WTC11 (cell line): Measurements from ENCODE around the gene SERPING1.

ENCODE experiments used
- ATF1 ChIP-seq: sonication (generic); formaldehyde crosslinking; IDR thresholded peaks from 2 replicates; pipeline ENCODE4 v1.8.1; 2023; ENCODE audit warnings: mild to moderate bottlenecking, moderate library complexity, missing genetic modification reagents
- MYBL2 ChIP-seq: sonication (generic); formaldehyde crosslinking; IDR thresholded peaks from 2 replicates; pipeline ENCODE4 v1.8.1; 2023; ENCODE audit warnings: mild to moderate bottlenecking, moderate library complexity, missing genetic modification reagents
- SP1 ChIP-seq: sonication (generic); formaldehyde crosslinking; conservative IDR thresholded peaks from 2 replicates; pipeline ENCODE4 v1.8.1; 2022; ENCODE audit warnings: missing genetic modification reagents
- TCF7 ChIP-seq: sonication (generic); formaldehyde crosslinking; IDR thresholded peaks from 2 replicates; pipeline ENCODE4 v1.8.0; 2022; ENCODE audit warnings: mild to moderate bottlenecking, low read depth, missing genetic modification reagents, moderate library complexity
- TEAD4 ChIP-seq: sonication (generic); formaldehyde crosslinking; IDR thresholded peaks from 2 replicates; pipeline ENCODE4 v1.8.0; 2022; ENCODE audit warnings: mild to moderate bottlenecking, missing genetic modification reagents
- ZBTB21 ChIP-seq: sonication (generic); formaldehyde crosslinking; IDR thresholded peaks from 2 replicates; pipeline ENCODE4 v1.8.1; 2023; ENCODE audit warnings: mild to moderate bottlenecking, missing genetic modification reagents, borderline replicate concordance
- ZNF121 ChIP-seq: sonication (generic); formaldehyde crosslinking; IDR thresholded peaks from 2 replicates; pipeline ENCODE4 v1.8.0; 2023; ENCODE audit warnings: missing genetic modification reagents
- TF ChIP-seq, protein P1 (sequence below): sonication (generic); formaldehyde crosslinking; IDR thresholded peaks from 2 replicates; pipeline ENCODE4 v1.8.1; 2022; ENCODE audit warnings: mild to moderate bottlenecking, moderate library complexity, missing genetic modification reagents
- TF ChIP-seq, protein P2 (sequence below): sonication (generic); formaldehyde crosslinking; IDR thresholded peaks from 2 replicates; pipeline ENCODE4 v1.8.1; 2022; ENCODE audit warnings: mild to moderate bottlenecking, missing genetic modification reagents, moderate library complexity, borderline replicate concordance
- TF ChIP-seq, protein P3 (sequence below): fragments of 200-600 bp; IDR thresholded peaks from 2 replicates; pipeline ENCODE4 v1.8.0; 2022; ENCODE audit warnings: antibody characterized with exemption
- TF ChIP-seq, protein P4 (sequence below): sonication (generic); formaldehyde crosslinking; IDR thresholded peaks from 2 replicates; pipeline ENCODE4 v1.8.1; 2022; ENCODE audit warnings: low read depth, missing genetic modification reagents, borderline replicate concordance
- TF ChIP-seq, protein P5 (sequence below): sonication (generic); formaldehyde crosslinking; conservative IDR thresholded peaks from 2 replicates; pipeline ENCODE4 v1.8.1; 2022; ENCODE audit warnings: mild to moderate bottlenecking, missing genetic modification reagents
- TF ChIP-seq, protein P6 (sequence below): fragments of 250-450 bp; sonication (Bioruptor Pico); IDR thresholded peaks from 2 replicates; pipeline ENCODE4 v1.8.0; 2021; ENCODE audit warnings: mild to moderate bottlenecking

DNA sequence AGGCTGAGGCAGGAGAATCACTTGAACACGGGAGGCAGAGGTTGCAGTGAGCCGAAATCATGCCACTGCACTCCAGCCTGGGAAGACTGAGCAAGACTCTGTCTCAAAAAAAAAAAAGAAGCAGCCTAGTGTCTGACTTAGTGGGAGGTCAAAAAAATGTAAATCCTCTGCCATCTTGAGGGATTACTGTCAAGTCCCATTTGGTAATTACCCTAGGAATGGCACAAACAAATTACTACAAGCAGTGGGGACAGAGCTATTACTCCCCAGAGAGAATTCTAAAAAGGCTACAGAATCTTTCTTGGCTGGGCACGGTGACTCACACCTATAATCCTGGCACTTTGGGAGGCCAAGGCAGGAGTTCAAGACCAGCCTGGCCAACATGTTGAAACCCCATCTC, 3.8 kb downstream of the SERPING1 start:
- no peak for TF ChIP-seq TEAD4
- no peak for TF ChIP-seq MYBL2 (CRISPR knock-in tag)
- TF ChIP-seq, protein P1, sequence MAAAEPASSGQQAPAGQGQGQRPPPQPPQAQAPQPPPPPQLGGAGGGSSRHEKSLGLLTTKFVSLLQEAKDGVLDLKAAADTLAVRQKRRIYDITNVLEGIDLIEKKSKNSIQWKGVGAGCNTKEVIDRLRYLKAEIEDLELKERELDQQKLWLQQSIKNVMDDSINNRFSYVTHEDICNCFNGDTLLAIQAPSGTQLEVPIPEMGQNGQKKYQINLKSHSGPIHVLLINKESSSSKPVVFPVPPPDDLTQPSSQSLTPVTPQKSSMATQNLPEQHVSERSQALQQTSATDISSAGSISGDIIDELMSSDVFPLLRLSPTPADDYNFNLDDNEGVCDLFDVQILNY (CRISPR knock-in tag): no peak
- TF ChIP-seq, protein P2, sequence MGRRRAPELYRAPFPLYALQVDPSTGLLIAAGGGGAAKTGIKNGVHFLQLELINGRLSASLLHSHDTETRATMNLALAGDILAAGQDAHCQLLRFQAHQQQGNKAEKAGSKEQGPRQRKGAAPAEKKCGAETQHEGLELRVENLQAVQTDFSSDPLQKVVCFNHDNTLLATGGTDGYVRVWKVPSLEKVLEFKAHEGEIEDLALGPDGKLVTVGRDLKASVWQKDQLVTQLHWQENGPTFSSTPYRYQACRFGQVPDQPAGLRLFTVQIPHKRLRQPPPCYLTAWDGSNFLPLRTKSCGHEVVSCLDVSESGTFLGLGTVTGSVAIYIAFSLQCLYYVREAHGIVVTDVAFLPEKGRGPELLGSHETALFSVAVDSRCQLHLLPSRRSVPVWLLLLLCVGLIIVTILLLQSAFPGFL (CRISPR knock-in tag): no peak
- no peak for TF ChIP-seq TCF7 (CRISPR knock-in tag)
- TF ChIP-seq, protein P3, sequence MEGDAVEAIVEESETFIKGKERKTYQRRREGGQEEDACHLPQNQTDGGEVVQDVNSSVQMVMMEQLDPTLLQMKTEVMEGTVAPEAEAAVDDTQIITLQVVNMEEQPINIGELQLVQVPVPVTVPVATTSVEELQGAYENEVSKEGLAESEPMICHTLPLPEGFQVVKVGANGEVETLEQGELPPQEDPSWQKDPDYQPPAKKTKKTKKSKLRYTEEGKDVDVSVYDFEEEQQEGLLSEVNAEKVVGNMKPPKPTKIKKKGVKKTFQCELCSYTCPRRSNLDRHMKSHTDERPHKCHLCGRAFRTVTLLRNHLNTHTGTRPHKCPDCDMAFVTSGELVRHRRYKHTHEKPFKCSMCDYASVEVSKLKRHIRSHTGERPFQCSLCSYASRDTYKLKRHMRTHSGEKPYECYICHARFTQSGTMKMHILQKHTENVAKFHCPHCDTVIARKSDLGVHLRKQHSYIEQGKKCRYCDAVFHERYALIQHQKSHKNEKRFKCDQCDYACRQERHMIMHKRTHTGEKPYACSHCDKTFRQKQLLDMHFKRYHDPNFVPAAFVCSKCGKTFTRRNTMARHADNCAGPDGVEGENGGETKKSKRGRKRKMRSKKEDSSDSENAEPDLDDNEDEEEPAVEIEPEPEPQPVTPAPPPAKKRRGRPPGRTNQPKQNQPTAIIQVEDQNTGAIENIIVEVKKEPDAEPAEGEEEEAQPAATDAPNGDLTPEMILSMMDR: no peak
- no peak for TF ChIP-seq SP1 (CRISPR knock-in tag)
- TF ChIP-seq ATF1 (CRISPR knock-in tag): no peak
- TF ChIP-seq, protein P4, sequence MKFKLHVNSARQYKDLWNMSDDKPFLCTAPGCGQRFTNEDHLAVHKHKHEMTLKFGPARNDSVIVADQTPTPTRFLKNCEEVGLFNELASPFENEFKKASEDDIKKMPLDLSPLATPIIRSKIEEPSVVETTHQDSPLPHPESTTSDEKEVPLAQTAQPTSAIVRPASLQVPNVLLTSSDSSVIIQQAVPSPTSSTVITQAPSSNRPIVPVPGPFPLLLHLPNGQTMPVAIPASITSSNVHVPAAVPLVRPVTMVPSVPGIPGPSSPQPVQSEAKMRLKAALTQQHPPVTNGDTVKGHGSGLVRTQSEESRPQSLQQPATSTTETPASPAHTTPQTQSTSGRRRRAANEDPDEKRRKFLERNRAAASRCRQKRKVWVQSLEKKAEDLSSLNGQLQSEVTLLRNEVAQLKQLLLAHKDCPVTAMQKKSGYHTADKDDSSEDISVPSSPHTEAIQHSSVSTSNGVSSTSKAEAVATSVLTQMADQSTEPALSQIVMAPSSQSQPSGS (CRISPR knock-in tag): no peak
- TF ChIP-seq, protein P5, sequence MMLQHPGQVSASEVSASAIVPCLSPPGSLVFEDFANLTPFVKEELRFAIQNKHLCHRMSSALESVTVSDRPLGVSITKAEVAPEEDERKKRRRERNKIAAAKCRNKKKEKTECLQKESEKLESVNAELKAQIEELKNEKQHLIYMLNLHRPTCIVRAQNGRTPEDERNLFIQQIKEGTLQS (CRISPR knock-in tag): no peak
- TF ChIP-seq ZBTB21: no peak
- TF ChIP-seq ZNF121 (CRISPR knock-in tag): no peak
- TF ChIP-seq, protein P6, sequence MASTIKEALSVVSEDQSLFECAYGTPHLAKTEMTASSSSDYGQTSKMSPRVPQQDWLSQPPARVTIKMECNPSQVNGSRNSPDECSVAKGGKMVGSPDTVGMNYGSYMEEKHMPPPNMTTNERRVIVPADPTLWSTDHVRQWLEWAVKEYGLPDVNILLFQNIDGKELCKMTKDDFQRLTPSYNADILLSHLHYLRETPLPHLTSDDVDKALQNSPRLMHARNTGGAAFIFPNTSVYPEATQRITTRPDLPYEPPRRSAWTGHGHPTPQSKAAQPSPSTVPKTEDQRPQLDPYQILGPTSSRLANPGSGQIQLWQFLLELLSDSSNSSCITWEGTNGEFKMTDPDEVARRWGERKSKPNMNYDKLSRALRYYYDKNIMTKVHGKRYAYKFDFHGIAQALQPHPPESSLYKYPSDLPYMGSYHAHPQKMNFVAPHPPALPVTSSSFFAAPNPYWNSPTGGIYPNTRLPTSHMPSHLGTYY (CRISPR knock-in tag): no peak
